OCI-LY7 (cell line): ENCODE results near the gene KLHL34.

Experiments
- EZH2phosphoT487 ChIP-seq: fragments of 200-600 bp; sonication (generic); IDR thresholded peaks from 2 replicates; pipeline ENCODE4 v1.6.1; 2018; ENCODE audit warnings: low read depth, borderline replicate concordance, mild to moderate bottlenecking, mixed run types, antibody characterized with exemption, low read length, moderate library complexity, mixed read lengths
- TF ChIP-seq, protein P1 (sequence below): fragments of 200-600 bp; sonication (generic); conservative IDR thresholded peaks from 2 replicates; pipeline ENCODE4 v1.5.1; 2014; ENCODE audit warnings: mild to moderate bottlenecking, antibody characterized with exemption, low read length, moderate library complexity, mixed read lengths

- TF ChIP-seq, protein P1, sequence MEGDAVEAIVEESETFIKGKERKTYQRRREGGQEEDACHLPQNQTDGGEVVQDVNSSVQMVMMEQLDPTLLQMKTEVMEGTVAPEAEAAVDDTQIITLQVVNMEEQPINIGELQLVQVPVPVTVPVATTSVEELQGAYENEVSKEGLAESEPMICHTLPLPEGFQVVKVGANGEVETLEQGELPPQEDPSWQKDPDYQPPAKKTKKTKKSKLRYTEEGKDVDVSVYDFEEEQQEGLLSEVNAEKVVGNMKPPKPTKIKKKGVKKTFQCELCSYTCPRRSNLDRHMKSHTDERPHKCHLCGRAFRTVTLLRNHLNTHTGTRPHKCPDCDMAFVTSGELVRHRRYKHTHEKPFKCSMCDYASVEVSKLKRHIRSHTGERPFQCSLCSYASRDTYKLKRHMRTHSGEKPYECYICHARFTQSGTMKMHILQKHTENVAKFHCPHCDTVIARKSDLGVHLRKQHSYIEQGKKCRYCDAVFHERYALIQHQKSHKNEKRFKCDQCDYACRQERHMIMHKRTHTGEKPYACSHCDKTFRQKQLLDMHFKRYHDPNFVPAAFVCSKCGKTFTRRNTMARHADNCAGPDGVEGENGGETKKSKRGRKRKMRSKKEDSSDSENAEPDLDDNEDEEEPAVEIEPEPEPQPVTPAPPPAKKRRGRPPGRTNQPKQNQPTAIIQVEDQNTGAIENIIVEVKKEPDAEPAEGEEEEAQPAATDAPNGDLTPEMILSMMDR, result no peak
- no peak for TF ChIP-seq EZH2phosphoT487
These were observed 1.2 kb upstream of the KLHL34 start for GRCh38 chrX:21659320-21659719.
